HG03521 (cell line): ENCODE measurements around the gene UCHL3.

Source experiments
- ATAC-seq: cut with Tn5 transposase; IDR thresholded peaks from one replicate; pipeline ENCODE4 v1.9.1; 2021; ENCODE audit warnings: mild to moderate bottlenecking, moderate library complexity; ENCODE audit not compliant: unreplicated experiment

Gene UCHL3

GRCh38 chr13:75620020-75620419, 70.4 kb downstream of the UCHL3 start:
- ATAC-seq: no peak

- ATAC-seq: no peak
These were observed 71.6 kb downstream of the UCHL3 start for GRCh38 chr13:75621147-75621546.

DNA sequence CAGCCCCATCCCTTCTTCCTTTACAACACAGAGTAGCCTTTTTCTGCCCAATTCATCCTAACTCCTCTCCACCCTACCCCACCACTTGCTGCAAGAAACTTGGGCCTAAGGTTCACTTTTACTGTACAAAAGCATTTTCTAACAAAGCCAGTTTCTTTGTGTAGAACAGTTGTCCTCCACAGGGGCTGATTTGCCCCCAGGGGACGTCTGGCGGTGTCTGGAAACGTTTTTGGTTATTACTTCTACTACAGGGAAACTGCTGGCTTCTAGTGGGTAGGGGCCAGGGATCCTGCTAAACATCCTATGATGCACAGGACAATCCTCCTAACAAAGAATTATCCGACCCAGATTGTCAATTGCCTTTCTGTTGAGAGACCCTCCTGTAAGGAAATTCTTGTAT, 79.2 kb downstream of the UCHL3 start:
- ATAC-seq: no peak

DNA sequence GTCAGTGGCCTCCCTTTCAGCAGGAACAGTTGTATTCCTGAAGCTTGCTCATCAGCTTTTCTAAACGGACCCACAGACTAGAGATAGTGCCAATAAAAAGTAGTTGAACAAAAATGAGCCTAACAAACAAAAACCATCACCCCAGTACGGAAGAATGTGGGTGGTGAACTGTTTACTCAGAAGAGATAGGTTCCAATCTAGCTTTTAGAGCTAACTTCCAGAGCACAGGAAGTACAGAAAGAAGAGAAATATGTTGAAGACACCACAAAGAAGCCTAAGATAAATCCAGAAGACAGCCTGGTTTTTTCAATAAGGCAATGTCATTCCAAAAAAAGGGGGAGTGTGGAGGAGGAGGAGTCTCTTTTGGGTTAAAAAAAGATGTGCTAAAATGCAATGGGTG, 83.7 kb downstream of the UCHL3 start:
- no peak for ATAC-seq

- no peak for ATAC-seq
These were observed 85.7 kb downstream of the UCHL3 start for GRCh38 chr13:75635101-75635827.

DNA sequence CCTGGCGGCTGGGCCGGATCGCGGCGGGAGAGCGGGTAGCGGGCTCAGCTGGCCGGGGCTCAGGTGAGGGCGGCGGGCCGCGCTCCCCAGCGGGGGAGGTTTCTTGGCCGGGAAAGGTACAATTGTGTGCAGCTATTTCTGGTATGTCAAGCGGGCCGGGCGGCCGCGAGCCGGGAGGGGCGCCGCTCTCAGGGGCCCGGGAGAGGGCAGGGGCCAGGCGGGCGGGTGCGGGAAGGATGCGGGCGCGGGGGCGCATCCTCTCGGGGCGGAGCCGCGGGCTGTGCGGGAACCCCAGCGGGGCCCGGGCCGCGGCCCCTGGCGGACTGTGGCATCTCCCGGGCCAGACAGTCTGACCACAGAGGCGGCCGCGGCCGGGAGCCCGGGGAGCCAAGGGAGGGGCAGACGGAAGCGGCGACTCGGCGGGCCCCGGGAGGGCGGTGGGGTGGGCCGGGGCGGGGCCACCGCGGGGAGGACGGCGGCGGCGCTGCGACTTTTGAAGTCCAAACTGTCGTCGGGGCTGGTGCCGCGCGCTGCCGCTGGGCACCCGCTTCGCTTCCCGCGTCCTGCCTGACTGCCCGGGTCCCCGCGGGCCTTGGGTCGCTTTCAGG, 86.3 kb downstream of the UCHL3 start, which contains the start of gene LMO7:
TSS of gene LMO7 (plus strand) at position 503 of the 608 bp plus-strand sequence. CDS start 328 bp downstream, outside the sequence.
- ATAC-seq: peak; percentile 51

GRCh38 chr13:75636436-75637180, 87.0 kb downstream of the UCHL3 start:
- peak; percentile 51 for ATAC-seq

DNA sequence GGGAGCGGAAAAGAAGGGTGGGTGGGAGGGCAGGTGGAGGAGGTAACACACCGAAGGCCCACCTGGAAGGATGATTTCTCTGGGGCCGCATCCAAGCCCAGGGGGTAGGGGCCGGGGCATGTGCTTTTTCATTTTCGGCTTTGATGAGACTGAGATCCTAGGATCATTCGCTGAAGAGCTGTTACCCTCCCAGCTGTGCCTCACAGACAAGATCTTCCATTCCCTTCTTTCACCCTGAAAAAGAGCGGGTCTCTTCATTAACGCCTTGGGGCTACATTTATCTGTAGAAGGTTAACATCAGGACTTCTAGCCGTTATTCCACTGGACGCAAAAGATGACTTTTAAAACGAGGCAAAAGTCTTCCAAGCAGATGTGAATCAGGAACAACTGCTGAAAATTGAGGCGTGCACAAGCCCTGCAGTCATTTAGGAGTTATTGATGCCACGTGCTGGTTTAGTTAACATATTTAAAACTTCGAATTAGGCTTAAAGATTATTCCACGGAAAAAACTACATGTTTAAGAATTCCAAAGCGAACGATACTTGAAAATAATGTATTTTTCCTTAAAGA, 87.7 kb downstream of the UCHL3 start:
- ATAC-seq: no peak

DNA sequence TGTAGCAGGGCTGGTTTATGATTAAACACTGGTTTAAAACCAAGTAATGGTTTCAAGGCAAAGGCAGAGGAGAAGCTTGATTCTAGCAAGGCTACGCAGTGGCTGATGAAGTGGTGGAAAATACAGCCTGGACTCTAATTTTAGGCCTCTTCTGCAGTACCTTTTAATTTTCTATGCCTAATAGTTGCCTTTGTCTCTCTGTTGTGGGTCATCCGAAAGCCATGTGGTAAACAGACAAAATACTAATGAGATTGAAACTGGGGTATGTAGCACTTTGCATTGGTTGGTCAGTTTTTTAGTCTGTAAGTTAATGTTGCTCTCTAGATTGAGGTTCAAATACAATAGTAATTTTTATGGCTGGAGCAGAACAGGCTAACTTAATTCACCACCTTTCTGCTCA, 89.9 kb downstream of the UCHL3 start:
- no peak for ATAC-seq

DNA sequence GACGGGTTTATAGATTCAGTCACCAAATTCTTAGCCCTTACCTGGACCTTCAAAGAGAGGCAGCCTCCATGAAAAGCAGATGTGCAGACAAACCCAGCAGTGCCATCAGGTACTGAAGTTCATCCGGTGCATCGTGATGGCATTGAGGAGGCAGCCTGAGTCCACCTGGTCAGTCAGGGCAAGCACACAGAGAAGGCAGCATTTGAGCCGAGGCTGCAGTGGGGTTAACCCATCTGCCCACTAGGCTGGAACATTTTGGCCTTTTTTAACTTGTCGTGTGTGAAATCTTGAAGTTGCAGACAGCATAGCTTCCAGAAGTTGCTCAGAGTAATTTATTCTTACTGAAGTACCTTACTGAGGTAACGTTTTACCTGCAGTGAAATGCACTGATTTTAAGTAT, 91.4 kb downstream of the UCHL3 start:
- no peak for ATAC-seq

DNA sequence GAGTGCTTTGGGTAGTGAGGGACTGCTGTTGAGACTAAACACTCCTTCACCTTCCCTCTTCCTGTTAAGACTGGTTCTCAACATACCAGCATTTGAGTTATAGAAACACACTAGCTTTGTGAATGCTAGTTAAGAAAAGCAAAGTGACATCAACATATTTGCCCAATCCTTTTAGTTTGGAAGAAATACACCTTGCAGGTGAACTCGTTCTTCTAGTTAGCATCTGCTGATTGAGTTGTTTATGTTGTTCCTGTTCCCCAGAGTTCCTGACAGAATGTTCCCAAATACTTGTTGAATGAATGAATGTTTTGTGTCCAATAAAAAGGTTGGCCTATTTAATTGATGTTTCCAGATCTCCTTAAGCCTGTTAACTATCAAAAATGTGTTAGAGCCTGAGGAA, 93.6 kb downstream of the UCHL3 start:
- no peak for ATAC-seq

- no peak for ATAC-seq
These were observed 94.1 kb downstream of the UCHL3 start for GRCh38 chr13:75643693-75644092.

GRCh38 chr13:75645141-75645540, 95.5 kb downstream of the UCHL3 start:
- no peak for ATAC-seq

DNA sequence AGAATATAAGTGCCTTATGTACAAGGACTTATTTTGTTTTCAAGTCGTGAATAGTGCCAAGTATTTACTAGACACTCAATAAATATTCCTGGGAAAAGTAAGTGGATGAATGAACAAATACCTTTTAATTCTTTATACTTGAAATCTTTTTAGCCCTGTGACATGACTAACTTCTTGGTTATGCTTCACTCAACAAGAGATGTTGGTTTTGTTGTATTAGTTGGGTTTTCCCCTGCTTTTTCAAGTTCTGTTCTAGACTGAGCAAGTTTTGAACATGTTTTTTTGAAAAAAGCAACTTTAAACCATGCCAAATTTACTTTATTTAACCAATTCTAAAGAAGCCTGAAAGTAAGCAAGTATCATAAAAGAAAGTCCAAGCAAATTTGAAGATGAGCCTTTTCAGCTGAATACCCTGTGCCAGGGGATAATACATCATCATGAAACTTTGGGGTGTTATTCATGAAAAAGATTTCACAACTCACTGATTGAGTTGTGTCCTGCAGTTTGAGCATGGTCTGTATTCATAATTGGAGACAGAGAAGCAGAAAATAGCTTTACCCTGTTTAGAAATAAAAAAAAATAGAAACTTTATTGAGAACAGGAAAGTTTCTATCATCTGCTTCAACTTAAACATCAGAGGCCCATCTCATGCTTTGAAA, 97.7 kb downstream of the UCHL3 start:
- peak; percentile 64 for ATAC-seq

DNA sequence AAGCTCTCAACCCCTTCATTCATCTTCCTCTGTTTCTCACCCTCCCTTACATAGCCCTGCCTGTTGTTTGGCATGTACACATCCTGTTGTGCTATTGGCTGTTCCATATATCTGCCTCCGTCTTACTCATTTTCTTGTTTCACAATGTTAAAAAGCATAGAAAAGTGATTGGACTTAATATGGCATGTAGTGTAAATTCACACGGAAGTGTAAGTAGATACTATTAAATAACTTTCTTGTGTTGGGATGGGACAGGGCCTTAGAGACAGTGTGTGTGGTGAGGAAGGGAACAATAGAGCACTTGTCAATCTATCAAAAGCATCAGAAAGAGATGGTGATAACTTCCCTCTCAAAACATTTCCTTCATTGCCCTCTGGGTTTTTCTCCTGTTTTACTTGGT, 98.9 kb downstream of the UCHL3 start:
- no peak for ATAC-seq

- no peak for ATAC-seq
These were observed 101.4 kb downstream of the UCHL3 start for GRCh38 chr13:75651013-75651412.

DNA sequence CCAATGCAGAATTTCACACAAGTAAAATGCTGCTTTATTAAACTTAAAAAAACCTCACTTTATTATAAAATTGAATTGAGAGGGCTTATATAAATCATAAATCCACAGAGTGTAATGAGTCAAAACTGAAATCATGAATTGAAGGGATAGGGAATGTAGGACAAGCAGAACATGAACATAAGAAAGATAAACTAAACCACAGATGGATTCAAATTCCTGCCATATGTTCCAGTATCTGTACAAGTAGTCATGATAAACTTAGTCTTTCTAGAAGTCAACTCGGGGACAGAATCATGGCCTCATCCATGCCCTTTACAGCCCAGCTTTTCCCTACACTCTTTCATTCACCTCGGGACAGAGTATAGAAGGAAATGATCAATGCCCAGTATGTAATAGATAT, 103.1 kb downstream of the UCHL3 start:
- no peak for ATAC-seq
